SK-N-SH treated with all-trans-retinoic acid at 6 μM for 48 hours (cell line): ENCODE measurements around the gene CHCHD6.

Experiments
- ATAC-seq: fragments of 200-7000 bp; cut with Tn5 transposase; 3 replicates; pipeline ENCODE4 v1.9.1; 2020; ENCODE audit warnings: mild to moderate bottlenecking, moderate library complexity
- ARNTL ChIP-seq: fragments of 450-650 bp; formaldehyde crosslinking; IDR thresholded peaks from 2 replicates; pipeline ENCODE4 v1.5.0; 2020; ENCODE audit warnings: low read depth, mild to moderate bottlenecking, moderate library complexity, borderline replicate concordance
- BACH2 ChIP-seq: fragments of 250-450 bp; sonication (Bioruptor Pico); IDR thresholded peaks from 2 replicates; pipeline ENCODE4 v1.9.0; 2021; ENCODE audit warnings: mild to moderate bottlenecking, borderline replicate concordance
- CREB5 ChIP-seq: fragments of 250-450 bp; sonication (Bioruptor Pico); IDR thresholded peaks from 2 replicates; pipeline ENCODE4 v1.5.1; 2020; ENCODE audit warnings: low read depth, mild to moderate bottlenecking, moderate library complexity
- ESRRG ChIP-seq: fragments of 250-450 bp; sonication (Bioruptor Pico); IDR thresholded peaks from 2 replicates; pipeline ENCODE4 v1.6.1; 2021; ENCODE audit warnings: mild to moderate bottlenecking
- GLIS3 ChIP-seq: fragments of 250-450 bp; sonication (Bioruptor Pico); IDR thresholded peaks from 2 replicates; pipeline ENCODE4 v1.5.0; 2020; ENCODE audit warnings: mild to moderate bottlenecking, moderate library complexity
- ISL1 ChIP-seq: fragments of 250-450 bp; sonication (Bioruptor Pico); IDR thresholded peaks from 2 replicates; pipeline ENCODE4 v2.1.2; 2022; ENCODE audit warnings: mild to moderate bottlenecking, moderate library complexity
- OSR1 ChIP-seq: fragments of 250-450 bp; sonication (Bioruptor Pico); IDR thresholded peaks from 2 replicates; pipeline ENCODE4 v1.8.0; 2022; ENCODE audit warnings: moderate library complexity, mild to moderate bottlenecking, inconsistent platforms
- PPARA ChIP-seq: fragments of 250-450 bp; sonication (Bioruptor Pico); IDR thresholded peaks from 2 replicates; pipeline ENCODE4 v1.5.0; 2020; ENCODE audit warnings: mild to moderate bottlenecking, borderline replicate concordance
- SNAI2 ChIP-seq: fragments of 250-450 bp; sonication (Bioruptor Pico); IDR thresholded peaks from 2 replicates; pipeline ENCODE4 v1.5.0; 2020; ENCODE audit warnings: mild to moderate bottlenecking, moderate library complexity
- TCF4 ChIP-seq: fragments of 250-450 bp; sonication (Bioruptor Pico); IDR thresholded peaks from 2 replicates; pipeline ENCODE4 v1.8.0; 2021; ENCODE audit warnings: mild to moderate bottlenecking, moderate library complexity, borderline replicate concordance
- TOX ChIP-seq: fragments of 250-450 bp; sonication (Bioruptor Pico); IDR thresholded peaks from 2 replicates; pipeline ENCODE4 v1.8.0; 2021; ENCODE audit warnings: mild to moderate bottlenecking, moderate library complexity, borderline replicate concordance
- TSHZ2 ChIP-seq: fragments of 250-450 bp; sonication (Bioruptor Pico); IDR thresholded peaks from 2 replicates; pipeline ENCODE4 v1.5.0; 2020; ENCODE audit warnings: mild to moderate bottlenecking, moderate library complexity
- ZC3H10 ChIP-seq: fragments of 250-450 bp; sonication (Bioruptor Pico); IDR thresholded peaks from 2 replicates; pipeline ENCODE4 v1.5.1; 2021; ENCODE audit warnings: mild to moderate bottlenecking, moderate library complexity
- ZFP3 ChIP-seq: fragments of 250-450 bp; sonication (Bioruptor Pico); IDR thresholded peaks from 2 replicates; pipeline ENCODE4 v1.5.0; 2020; ENCODE audit warnings: mild to moderate bottlenecking, moderate library complexity
- ZNF565 ChIP-seq: fragments of 450-650 bp; formaldehyde crosslinking; conservative IDR thresholded peaks from 2 replicates; pipeline ENCODE4 v1.5.0; 2020; ENCODE audit warnings: low read depth, mild to moderate bottlenecking, moderate library complexity
- ZNF70 ChIP-seq: fragments of 450-650 bp; formaldehyde crosslinking; IDR thresholded peaks from 2 replicates; pipeline ENCODE4 v1.5.0; 2020; ENCODE audit warnings: mild to moderate bottlenecking, moderate library complexity
- ZNF8 ChIP-seq: fragments of 450-650 bp; formaldehyde crosslinking; IDR thresholded peaks from 2 replicates; pipeline ENCODE4 v1.5.0; 2020; ENCODE audit warnings: mild to moderate bottlenecking, moderate library complexity
- TF ChIP-seq, protein P1 (sequence below): fragments of 250-450 bp; sonication (Bioruptor Pico); IDR thresholded peaks from 2 replicates; pipeline ENCODE4 v1.8.0; 2021; ENCODE audit warnings: low read depth, mild to moderate bottlenecking, moderate library complexity, borderline replicate concordance
- TF ChIP-seq, protein P2 (sequence below): fragments of 250-450 bp; sonication (Bioruptor Pico); IDR thresholded peaks from 2 replicates; pipeline ENCODE4 v1.8.0; 2020; ENCODE audit warnings: mild to moderate bottlenecking, moderate library complexity, borderline replicate concordance

CHCHD6 gene

GRCh38 chr3:126927846-126928245 is 223.8 kb downstream of the CHCHD6 start:
- ATAC-seq: no peak
- TF ChIP-seq TSHZ2 (CRISPR knock-in tag): no peak
- no peak for TF ChIP-seq TOX (CRISPR knock-in tag)
- no peak for TF ChIP-seq ZC3H10 (CRISPR knock-in tag)
- TF ChIP-seq ZNF565 (CRISPR knock-in tag): no peak
- TF ChIP-seq, protein P1, sequence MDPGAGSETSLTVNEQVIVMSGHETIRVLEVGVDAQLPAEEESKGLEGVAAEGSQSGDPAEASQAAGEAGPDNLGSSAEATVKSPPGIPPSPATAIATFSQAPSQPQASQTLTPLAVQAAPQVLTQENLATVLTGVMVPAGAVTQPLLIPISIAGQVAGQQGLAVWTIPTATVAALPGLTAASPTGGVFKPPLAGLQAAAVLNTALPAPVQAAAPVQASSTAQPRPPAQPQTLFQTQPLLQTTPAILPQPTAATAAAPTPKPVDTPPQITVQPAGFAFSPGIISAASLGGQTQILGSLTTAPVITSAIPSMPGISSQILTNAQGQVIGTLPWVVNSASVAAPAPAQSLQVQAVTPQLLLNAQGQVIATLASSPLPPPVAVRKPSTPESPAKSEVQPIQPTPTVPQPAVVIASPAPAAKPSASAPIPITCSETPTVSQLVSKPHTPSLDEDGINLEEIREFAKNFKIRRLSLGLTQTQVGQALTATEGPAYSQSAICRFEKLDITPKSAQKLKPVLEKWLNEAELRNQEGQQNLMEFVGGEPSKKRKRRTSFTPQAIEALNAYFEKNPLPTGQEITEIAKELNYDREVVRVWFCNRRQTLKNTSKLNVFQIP: no peak
- TF ChIP-seq OSR1 (CRISPR knock-in tag): no peak
- no peak for TF ChIP-seq ZNF8 (CRISPR knock-in tag)
- TF ChIP-seq ZFP3 (CRISPR knock-in tag): no peak
- TF ChIP-seq ESRRG: no peak
- no peak for TF ChIP-seq BACH2 (CRISPR knock-in tag)
- no peak for TF ChIP-seq CREB5
- no peak for TF ChIP-seq GLIS3 (CRISPR knock-in tag)
- TF ChIP-seq ISL1: no peak
- TF ChIP-seq PPARA: no peak
- TF ChIP-seq ARNTL (CRISPR knock-in tag): no peak
- TF ChIP-seq SNAI2 (CRISPR knock-in tag): no peak
- TF ChIP-seq TCF4 (CRISPR knock-in tag): no peak
- TF ChIP-seq ZNF70 (CRISPR knock-in tag): no peak

GRCh38 chr3:126928921-126929474 is 225.0 kb downstream of the CHCHD6 start:
- TF ChIP-seq ARNTL (CRISPR knock-in tag): no peak
- TF ChIP-seq CREB5: no peak
- TF ChIP-seq, protein P2, sequence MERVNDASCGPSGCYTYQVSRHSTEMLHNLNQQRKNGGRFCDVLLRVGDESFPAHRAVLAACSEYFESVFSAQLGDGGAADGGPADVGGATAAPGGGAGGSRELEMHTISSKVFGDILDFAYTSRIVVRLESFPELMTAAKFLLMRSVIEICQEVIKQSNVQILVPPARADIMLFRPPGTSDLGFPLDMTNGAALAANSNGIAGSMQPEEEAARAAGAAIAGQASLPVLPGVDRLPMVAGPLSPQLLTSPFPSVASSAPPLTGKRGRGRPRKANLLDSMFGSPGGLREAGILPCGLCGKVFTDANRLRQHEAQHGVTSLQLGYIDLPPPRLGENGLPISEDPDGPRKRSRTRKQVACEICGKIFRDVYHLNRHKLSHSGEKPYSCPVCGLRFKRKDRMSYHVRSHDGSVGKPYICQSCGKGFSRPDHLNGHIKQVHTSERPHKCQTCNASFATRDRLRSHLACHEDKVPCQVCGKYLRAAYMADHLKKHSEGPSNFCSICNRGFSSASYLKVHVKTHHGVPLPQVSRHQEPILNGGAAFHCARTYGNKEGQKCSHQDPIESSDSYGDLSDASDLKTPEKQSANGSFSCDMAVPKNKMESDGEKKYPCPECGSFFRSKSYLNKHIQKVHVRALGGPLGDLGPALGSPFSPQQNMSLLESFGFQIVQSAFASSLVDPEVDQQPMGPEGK (CRISPR knock-in tag): no peak
- no peak for TF ChIP-seq OSR1 (CRISPR knock-in tag)
- no peak for TF ChIP-seq SNAI2 (CRISPR knock-in tag)
- TF ChIP-seq BACH2 (CRISPR knock-in tag): no peak
- TF ChIP-seq GLIS3 (CRISPR knock-in tag): no peak
- no peak for TF ChIP-seq TSHZ2 (CRISPR knock-in tag)
- TF ChIP-seq ESRRG: no peak
- no peak for TF ChIP-seq PPARA
- TF ChIP-seq, all 23 proteins: peak for 0
- ATAC-seq: no peak
